Measurements from ENCODE around the gene MYRIP.

MYRIP gene

GRCh38 chr3:39961230-39961629, 151.8 kb downstream of the MYRIP start:
- in situ Hi-C loops (cut with MboI; ENCODE audit: low sequenced_read_pairs): no loop called here

DNA sequence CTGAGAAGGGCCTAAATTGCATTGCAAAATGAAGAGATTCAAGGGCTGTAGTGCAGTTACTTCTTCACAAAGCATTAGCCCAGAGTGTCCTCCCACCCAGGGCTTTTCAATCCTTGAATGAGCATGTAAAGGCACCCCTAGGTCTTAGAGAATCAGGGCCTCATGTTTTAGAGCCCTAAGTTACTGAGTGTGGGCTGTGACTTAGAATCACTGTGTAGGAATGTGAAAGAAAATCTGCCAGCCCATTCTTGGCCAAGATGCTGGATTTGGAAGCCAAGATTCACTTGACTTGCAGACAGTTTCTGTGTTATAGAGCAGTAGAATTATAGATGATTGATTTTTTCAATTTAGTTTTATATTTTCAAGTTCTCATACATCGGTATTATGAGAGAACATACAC, 153.2 kb downstream of the MYRIP start:
- in situ Hi-C loops (cut with MboI; ENCODE audit: low sequenced_read_pairs): no loop called here

GRCh38 chr3:39965461-39965860, 156.1 kb downstream of the MYRIP start:
- in situ Hi-C loops (cut with MboI; ENCODE audit: low sequenced_read_pairs): no loop called here

- in situ Hi-C loops (cut with MboI; ENCODE audit: low sequenced_read_pairs): no loop called here
Observed at GRCh38 chr3:39965997-39966396, 156.6 kb downstream of the MYRIP start.

- in situ Hi-C loops (cut with MboI; ENCODE audit: low sequenced_read_pairs): no loop called here
Observed at GRCh38 chr3:39970982-39971381, 161.6 kb downstream of the MYRIP start.

GRCh38 chr3:39971559-39972031, 162.2 kb downstream of the MYRIP start:
- in situ Hi-C loops (cut with MboI; ENCODE audit: low sequenced_read_pairs): no loop called here

DNA sequence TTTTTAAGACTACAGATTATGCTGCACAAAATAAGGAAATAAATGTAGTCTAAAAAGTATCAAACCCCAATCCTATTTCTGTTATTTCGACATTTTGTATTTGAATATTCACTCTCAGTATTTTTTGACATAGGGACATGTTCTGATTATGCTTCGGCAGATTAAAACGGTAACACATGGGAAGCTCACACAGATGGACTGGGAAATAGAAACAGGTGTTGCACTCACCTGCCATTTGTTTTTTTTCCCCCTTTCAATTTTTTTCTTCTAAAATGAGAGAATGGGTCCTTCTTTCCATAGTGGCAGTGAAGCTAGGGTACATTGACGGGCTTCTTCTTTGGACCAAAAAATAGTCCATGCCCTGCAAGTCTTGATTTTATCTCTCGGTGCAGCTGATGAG, 163.1 kb downstream of the MYRIP start:
- in situ Hi-C loops (cut with MboI; ENCODE audit: low sequenced_read_pairs): no loop called here

DNA sequence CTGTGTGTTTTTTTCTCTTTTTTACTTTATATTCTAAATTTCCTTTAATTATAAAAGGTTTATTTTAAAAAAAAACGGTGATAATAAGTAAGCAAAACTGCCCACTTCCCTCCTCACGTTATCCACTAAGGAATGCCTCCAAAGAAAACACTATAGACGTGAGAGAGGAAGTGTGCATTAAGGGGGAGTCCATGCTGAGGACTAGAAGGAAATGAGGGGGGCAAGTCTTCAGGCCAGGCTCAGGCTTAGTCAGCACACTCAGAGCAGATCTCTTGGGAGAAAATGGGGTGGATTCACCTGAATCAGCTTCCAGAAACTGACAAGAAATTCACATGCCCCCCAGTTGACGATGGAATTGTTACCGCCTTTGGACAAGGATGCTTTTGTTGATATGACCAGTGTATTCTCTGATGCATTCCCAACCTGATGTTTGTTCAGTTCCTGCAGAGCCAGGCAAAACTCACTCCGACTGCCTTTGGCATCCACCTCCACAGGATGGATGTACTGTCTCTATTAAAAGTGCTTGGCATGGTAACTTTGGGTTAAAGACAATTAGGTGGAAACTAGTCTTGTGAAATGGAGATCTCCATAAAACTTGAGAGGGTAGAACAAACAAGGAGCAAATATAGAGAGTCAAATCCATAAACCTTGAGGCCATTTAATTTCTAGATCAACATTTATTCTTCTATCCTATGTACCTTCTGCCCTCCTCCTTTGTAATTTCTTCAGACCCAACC, 167.8 kb downstream of the MYRIP start:
- in situ Hi-C loops (cut with MboI; ENCODE audit: low sequenced_read_pairs): no loop called here

- in situ Hi-C loops (cut with MboI; ENCODE audit: low sequenced_read_pairs): no loop called here
Observed at GRCh38 chr3:39978308-39978707, 168.9 kb downstream of the MYRIP start.

- in situ Hi-C loops (cut with MboI; ENCODE audit: low sequenced_read_pairs): no loop called here
Observed at GRCh38 chr3:39980058-39980457, 170.6 kb downstream of the MYRIP start.

GRCh38 chr3:39980781-39981180, 171.4 kb downstream of the MYRIP start:
- in situ Hi-C loops (cut with MboI; ENCODE audit: low sequenced_read_pairs): no loop called here

DNA sequence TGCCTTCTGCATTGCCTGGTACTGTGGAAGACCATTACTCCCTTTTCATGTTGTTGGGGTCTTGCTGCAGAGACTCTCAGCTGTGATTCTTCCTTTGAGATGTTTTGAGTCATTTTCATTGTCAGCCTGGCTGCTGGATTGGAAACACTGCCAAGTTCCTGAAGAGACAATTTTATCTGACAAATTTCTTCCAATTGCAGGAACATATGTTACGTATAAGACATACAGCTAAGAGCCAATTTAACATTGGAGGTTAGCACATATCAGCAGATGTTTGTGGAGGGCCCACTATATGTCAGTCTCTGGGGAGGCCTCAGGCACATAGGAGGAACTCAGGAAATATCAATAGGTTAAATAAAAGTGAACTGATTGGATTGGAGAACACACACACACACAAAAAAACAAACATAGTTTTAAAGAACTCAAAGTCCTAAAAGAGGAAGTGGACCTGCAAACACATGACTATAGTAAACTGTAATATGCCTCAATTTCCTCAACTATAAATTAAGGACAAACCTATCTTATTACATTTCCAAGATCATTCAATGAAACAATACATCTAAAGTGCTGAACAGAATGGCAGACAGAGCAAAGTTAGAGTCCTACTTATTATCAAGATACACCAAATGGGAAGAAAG, 172.3 kb downstream of the MYRIP start:
- in situ Hi-C loops (cut with MboI; ENCODE audit: low sequenced_read_pairs): no loop called here

DNA sequence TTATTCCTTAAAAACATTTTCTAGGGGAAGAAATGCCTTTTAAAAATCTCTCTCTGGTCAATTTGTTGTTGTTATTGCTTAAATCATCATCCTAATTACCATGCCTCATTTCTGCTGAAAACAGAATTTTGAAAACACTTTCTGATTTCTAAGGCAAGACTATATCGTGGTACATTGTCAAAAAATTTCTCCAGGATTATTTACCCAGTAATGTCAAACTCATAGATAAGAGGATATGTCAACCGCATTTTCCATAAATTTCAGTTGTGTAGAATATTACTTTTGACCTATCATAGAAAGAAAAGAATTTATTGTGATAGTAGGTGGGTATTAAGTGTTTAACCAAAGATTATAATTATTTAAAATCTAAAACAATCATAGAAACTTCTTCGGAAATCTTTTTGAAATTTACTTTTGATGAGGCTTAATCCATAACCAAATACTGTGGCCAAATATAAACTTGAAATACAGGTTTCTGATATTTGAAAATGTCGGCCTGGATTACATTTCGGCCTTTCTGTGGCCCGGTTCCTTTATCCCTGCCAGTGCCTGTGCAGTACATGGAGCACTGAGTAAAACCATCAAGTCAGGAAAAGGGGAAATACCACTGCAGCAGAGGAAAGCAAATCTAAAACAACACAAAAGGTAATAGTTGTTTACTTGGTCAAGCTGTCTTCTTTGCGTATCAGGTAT, 173.4 kb downstream of the MYRIP start:
- in situ Hi-C loops (cut with MboI; ENCODE audit: low sequenced_read_pairs): no loop called here

- in situ Hi-C loops (cut with MboI; ENCODE audit: low sequenced_read_pairs): no loop called here
Observed at GRCh38 chr3:39989746-39990145, 180.3 kb downstream of the MYRIP start.

- in situ Hi-C loops (cut with MboI; ENCODE audit: low sequenced_read_pairs): no loop called here
Observed at GRCh38 chr3:39990532-39990931, 181.1 kb downstream of the MYRIP start.

GRCh38 chr3:40008796-40009195, 199.4 kb downstream of the MYRIP start:
- in situ Hi-C loops (cut with MboI; ENCODE audit: low sequenced_read_pairs): no loop called here

- in situ Hi-C loops (cut with MboI; ENCODE audit: low sequenced_read_pairs): no loop called here
Observed at GRCh38 chr3:40009991-40010390, 200.6 kb downstream of the MYRIP start.

DNA sequence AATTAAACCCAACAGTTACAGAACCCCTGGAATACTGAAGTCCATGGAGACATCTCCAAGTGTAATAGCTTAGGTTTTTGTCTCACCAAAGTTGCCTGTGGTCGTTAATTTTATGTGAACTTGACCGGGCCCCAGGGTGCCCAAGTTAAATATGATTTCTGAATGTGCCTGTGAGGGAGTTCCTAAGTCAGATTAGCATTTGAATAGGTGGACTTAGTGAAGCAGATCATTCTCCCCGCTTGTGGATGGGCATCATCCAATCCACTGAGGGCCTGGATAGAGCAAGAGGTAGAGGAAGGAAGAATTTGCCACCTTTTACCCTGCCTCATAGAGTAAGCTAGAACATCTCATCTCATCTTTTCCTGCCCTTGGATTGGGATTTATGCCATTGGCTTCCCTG, 203.0 kb downstream of the MYRIP start:
- in situ Hi-C loops (cut with MboI; ENCODE audit: low sequenced_read_pairs): no loop called here

GRCh38 chr3:40016391-40016790, 207.0 kb downstream of the MYRIP start:
- in situ Hi-C loops (cut with MboI; ENCODE audit: low sequenced_read_pairs): no loop called here

- in situ Hi-C loops (cut with MboI; ENCODE audit: low sequenced_read_pairs): no loop called here
Observed at GRCh38 chr3:40018369-40018768, 209.0 kb downstream of the MYRIP start.

DNA sequence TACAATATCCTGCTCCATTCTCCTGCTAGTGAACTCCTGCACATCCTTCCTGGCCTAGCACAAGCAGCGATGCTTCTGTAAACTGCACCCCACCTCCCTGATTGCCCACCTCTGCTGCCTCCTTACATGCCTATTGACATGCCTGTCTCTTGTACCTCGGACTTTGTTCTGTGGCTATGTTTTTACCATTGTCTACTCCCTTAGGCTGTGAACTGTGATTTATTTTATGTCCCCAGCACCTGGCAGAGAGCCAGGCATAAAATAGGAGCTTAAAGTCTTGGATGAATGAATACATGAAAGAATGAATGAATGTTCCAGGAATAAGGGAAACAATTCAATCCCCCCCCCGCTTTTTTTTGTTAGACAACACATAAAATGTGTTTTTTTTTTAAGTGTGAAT, 210.0 kb downstream of the MYRIP start:
- in situ Hi-C loops (cut with MboI; ENCODE audit: low sequenced_read_pairs): no loop called here

DNA sequence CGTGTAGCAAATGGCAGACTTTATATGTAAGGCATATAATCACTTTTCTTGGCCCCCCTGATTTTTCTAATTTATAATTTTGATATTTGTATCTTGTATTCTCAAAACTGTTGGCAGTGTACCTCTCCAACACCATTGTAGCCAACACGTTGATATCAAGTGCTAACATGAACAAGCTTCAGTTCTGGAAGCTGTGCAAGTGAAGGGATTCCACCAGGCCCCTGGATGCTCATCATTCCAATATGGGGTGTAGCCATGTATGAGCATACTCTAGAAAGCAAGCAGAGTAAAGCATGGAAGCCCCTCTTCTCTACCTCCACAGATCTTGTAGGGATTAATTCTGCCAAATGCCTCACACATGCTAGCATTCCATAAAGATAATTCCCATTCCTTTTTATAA, 211.3 kb downstream of the MYRIP start:
- in situ Hi-C loops (cut with MboI; ENCODE audit: low sequenced_read_pairs): no loop called here
